ENCODE data around the gene TMEM106C.

- TF ChIP-seq GATA3 (IDR thresholded peaks at IDR 0.05; ENCODE audit: low read depth, low read length) (no peak), GATA2 (IDR thresholded peaks at IDR 0.05; ENCODE audit: low read depth, low read length) (no peak)
Measured at GRCh38 chr12:48005001-48005749, 41.8 kb downstream of the TMEM106C start.

Data from SH-SY5Y (cell line).